Retinal pigment epithelial cell (primary cell): ENCODE measurements around the gene COQ10B.

ENCODE experiments used
- DNase-seq: peaks from one replicate; pipeline ENCODE4 v3.0.0-alpha.2; 2010; ENCODE audit warnings: low read depth
- H3K4me3 ChIP-seq: 2 replicates; pipeline ENCODE4 v1.5.1; 2011; ENCODE audit warnings: mild to moderate bottlenecking, low read length, control low read depth, moderate library complexity
- CTCF ChIP-seq: conservative IDR thresholded peaks from 2 replicates; pipeline ENCODE4 v1.5.1; 2011; ENCODE audit warnings: low read depth, low read length, control low read depth, inconsistent platforms

Gene COQ10B

GRCh38 chr2:197502201-197502600, 48.8 kb downstream of the COQ10B start:
- no peak for DNase-seq
- TF ChIP-seq CTCF = no peak
- H3K4me3 ChIP-seq = peak overlapping the region; percentile 91

- no peak overlapping the region for H3K4me3 ChIP-seq
- no peak for DNase-seq
- no peak for TF ChIP-seq CTCF
Observed at GRCh38 chr2:197502685-197503084, 49.3 kb downstream of the COQ10B start.

GRCh38 chr2:197504000-197504399, 50.6 kb downstream of the COQ10B start:
- no peak for DNase-seq
- TF ChIP-seq CTCF = no peak
- no peak overlapping the region for H3K4me3 ChIP-seq

GRCh38 chr2:197504512-197504911, 51.2 kb downstream of the COQ10B start:
- DNase-seq = no peak
- TF ChIP-seq CTCF = no peak
- H3K4me3 ChIP-seq = no peak overlapping the region

- DNase-seq = no peak
- no peak for TF ChIP-seq CTCF
- H3K4me3 ChIP-seq = no peak overlapping the region
Observed at GRCh38 chr2:197506658-197507057, 53.3 kb downstream of the COQ10B start.

- no peak overlapping the region for H3K4me3 ChIP-seq
- DNase-seq = no peak
- TF ChIP-seq CTCF = no peak
Observed at GRCh38 chr2:197513915-197514314, 60.6 kb downstream of the COQ10B start.

- DNase-seq = no peak
- TF ChIP-seq CTCF = no peak
- no peak overlapping the region for H3K4me3 ChIP-seq
Observed at GRCh38 chr2:197514754-197515153, 61.4 kb downstream of the COQ10B start.
